ENCODE results near the gene MNDA.

Gene MNDA

DNA sequence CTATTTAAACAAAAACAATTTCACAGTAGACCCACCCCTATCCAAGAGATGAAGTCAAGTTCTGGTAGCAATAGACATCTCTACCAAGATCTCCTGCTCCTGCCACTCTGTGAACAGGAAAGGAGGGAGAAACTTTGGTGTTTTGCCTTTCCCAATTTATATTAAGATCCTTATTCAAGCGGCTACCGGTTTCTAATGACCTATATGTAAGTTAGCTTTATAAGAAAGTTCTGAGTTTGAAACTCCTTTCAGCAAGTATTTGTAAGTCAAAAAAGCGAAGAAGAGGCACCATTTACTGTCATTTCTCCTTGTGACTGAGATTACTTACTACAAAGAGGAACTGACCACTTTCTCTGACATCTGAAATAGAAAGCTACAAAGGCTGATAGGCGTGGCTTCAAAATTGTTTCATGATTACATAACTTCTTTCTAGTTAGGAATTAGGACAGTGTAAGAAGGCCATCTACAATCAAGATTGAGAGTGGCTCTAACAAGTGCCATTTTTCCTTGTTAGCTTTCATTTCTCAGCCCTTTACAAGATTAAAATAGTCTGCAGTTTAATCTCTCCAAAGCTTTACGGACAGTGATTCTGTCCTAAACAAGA, at the start of gene MNDA:
TSS of gene MNDA (plus strand) at position 448 of the 604 bp plus-strand sequence. CDS start 10,803 bp downstream, outside the sequence.
- no peak for DNase-seq (ENCODE audit: low read depth, low spot score)
- H3K4me3 ChIP-seq: no peak within 1 kb of the TSS
- H3K36me3 ChIP-seq (ENCODE audit: insufficient read depth, low read length): no peaks in the 10 kb centered on the region
- H3K9ac ChIP-seq (ENCODE audit: insufficient read length): no peak within 1 kb of the TSS
- H3K27ac ChIP-seq: no peak within 1 kb of the TSS
- H3K9me3 ChIP-seq (ENCODE audit: low read depth, low read length): no peaks in the 10 kb centered on the region
- no peak for TF ChIP-seq EZH2 (IDR thresholded peaks at IDR 0.05)
- TF ChIP-seq POLR2AphosphoS5 (IDR thresholded peaks at IDR 0.05; ENCODE audit: borderline replicate concordance, low read depth, low read length): no peak
- no peak for TF ChIP-seq FOXP2 (optimal IDR thresholded peaks at IDR 0.05; ENCODE audit: control extremely low read depth, extremely low read length, insufficient read depth)

GRCh38 chr1:158793604-158794003, 37.5 kb upstream of the MNDA start:
- no peak for TF ChIP-seq EZH2 (IDR thresholded peaks at IDR 0.05)
- Histone ChIP-seq H3K4me3 (no peak overlapping the region), H3K27ac (no peak overlapping the region), H3K9me3 (ENCODE audit: low read depth, low read length) (no peaks in the 10 kb centered on the region), H3K9ac (ENCODE audit: insufficient read length) (no peak overlapping the region), H3K36me3 (ENCODE audit: insufficient read depth, low read length) (no peaks in the 10 kb centered on the region)
- DNase-seq (ENCODE audit: low read depth, low spot score): no peak

DNA sequence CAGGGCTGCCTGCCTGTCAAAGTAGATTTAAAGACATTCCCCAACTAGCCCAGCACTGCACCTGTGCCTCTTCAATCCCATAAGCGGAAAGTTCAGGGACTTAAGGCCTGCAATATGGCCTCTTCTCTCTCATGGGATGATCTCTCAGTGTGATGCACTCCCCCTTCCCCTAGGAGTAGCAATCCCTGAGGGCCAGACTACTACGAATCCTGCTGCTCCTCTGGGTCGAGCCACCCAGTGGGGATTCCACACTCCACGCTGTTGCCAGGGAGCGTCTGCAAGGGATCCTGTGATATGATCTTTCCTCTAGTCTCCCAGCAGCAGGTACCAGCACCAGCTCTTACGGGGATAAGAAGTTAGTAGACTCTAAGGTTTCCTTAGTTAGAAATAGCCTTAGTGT, 36.9 kb upstream of the MNDA start:
- Histone ChIP-seq H3K9me3 (ENCODE audit: low read depth, low read length) (no peaks in the 10 kb centered on the region), H3K27ac (no peak overlapping the region), H3K36me3 (ENCODE audit: insufficient read depth, low read length) (no peaks in the 10 kb centered on the region), H3K9ac (ENCODE audit: insufficient read length) (no peak overlapping the region), H3K4me3 (no peak overlapping the region)
- TF ChIP-seq POLR2AphosphoS5 (IDR thresholded peaks at IDR 0.05; ENCODE audit: borderline replicate concordance, low read depth, low read length): no peak
- no peak for TF ChIP-seq EZH2 (IDR thresholded peaks at IDR 0.05)
- no peak for TF ChIP-seq FOXP2 (optimal IDR thresholded peaks at IDR 0.05; ENCODE audit: control extremely low read depth, extremely low read length, insufficient read depth)
- no peak for DNase-seq (ENCODE audit: low read depth, low spot score)

DNA sequence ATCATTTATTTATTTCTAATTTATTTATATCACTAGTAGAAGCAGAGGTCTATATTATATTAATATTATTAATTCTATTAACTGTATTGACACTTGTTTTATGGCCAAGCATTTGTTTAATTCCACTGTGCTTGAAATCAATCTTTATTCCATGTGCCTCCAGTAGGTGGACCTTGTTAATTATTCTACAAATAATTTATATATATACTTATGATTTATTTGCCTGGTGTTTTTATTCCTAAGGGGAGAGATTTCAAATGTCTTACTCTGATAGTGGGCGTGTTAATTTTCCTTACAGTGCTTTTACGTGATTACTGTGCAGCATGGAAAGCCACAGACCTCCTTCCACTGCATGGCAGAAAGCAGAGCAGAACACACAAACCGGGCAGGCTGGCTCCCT, 32.6 kb upstream of the MNDA start:
- no peak overlapping the region for H3K9ac ChIP-seq (ENCODE audit: insufficient read length)
- no peak for TF ChIP-seq FOXP2 (optimal IDR thresholded peaks at IDR 0.05; ENCODE audit: control extremely low read depth, extremely low read length, insufficient read depth)
- no peak for TF ChIP-seq EZH2 (IDR thresholded peaks at IDR 0.05)
- TF ChIP-seq POLR2AphosphoS5 (IDR thresholded peaks at IDR 0.05; ENCODE audit: borderline replicate concordance, low read depth, low read length): no peak

GRCh38 chr1:158799689-158800088, 31.5 kb upstream of the MNDA start:
- DNase-seq (ENCODE audit: low read depth, low spot score): no peak
- no peak overlapping the region for H3K4me3 ChIP-seq
- TF ChIP-seq EZH2 (IDR thresholded peaks at IDR 0.05): no peak
- TF ChIP-seq FOXP2 (optimal IDR thresholded peaks at IDR 0.05; ENCODE audit: control extremely low read depth, extremely low read length, insufficient read depth): no peak
- no peak for TF ChIP-seq POLR2AphosphoS5 (IDR thresholded peaks at IDR 0.05; ENCODE audit: borderline replicate concordance, low read depth, low read length)
- no peaks in the 10 kb centered on the region for H3K9me3 ChIP-seq (ENCODE audit: low read depth, low read length)
- H3K27ac ChIP-seq: no peak overlapping the region
- no peaks in the 10 kb centered on the region for H3K36me3 ChIP-seq (ENCODE audit: insufficient read depth, low read length)
- no peak overlapping the region for H3K9ac ChIP-seq (ENCODE audit: insufficient read length)

More for the DNA sequence above, 32.6 kb upstream of the MNDA start:
- no peak overlapping the region for H3K4me3 ChIP-seq
- no peaks in the 10 kb centered on the region for H3K36me3 ChIP-seq (ENCODE audit: insufficient read depth, low read length)
- no peak for DNase-seq (ENCODE audit: low read depth, low spot score)
- H3K9me3 ChIP-seq (ENCODE audit: low read depth, low read length): no peaks in the 10 kb centered on the region
- H3K27ac ChIP-seq: no peak overlapping the region

- no peak overlapping the region for H3K4me3 ChIP-seq
- H3K9me3 ChIP-seq (ENCODE audit: low read depth, low read length): no peaks in the 10 kb centered on the region
- no peak for DNase-seq (ENCODE audit: low read depth, low spot score)
- no peak for TF ChIP-seq FOXP2 (optimal IDR thresholded peaks at IDR 0.05; ENCODE audit: control extremely low read depth, extremely low read length, insufficient read depth)
- no peak for TF ChIP-seq EZH2 (IDR thresholded peaks at IDR 0.05)
- no peak for TF ChIP-seq POLR2AphosphoS5 (IDR thresholded peaks at IDR 0.05; ENCODE audit: borderline replicate concordance, low read depth, low read length)
- no peak overlapping the region for H3K27ac ChIP-seq
- H3K9ac ChIP-seq (ENCODE audit: insufficient read length): no peak overlapping the region
- H3K36me3 ChIP-seq (ENCODE audit: insufficient read depth, low read length): no peaks in the 10 kb centered on the region
These were observed 30.6 kb upstream of the MNDA start for GRCh38 chr1:158800526-158800925.

DNA sequence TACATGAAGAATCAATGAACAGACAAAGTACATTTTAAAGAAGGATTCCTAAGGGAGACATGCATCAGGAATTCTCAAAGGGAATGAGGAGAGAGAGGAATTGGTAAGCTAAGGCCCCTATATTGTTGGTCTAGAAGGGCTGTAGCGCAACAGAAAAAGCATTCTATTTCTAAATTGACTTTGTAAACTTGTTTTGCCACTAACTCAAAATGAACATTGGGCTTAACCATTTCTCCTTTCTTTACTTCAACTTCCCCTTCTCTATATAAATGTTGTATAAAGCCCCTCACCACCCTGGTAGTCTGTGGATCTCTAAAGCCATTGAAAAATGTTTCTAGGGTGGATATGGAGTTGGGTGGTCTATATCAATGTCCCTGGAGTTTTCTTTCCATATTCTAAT, 29.8 kb upstream of the MNDA start:
- Histone ChIP-seq H3K36me3 (ENCODE audit: insufficient read depth, low read length) (no peaks in the 10 kb centered on the region), H3K9me3 (ENCODE audit: low read depth, low read length) (no peaks in the 10 kb centered on the region), H3K4me3 (no peak overlapping the region), H3K27ac (no peak overlapping the region), H3K9ac (ENCODE audit: insufficient read length) (no peak overlapping the region)
- DNase-seq (ENCODE audit: low read depth, low spot score): no peak
- TF ChIP-seq EZH2 (IDR thresholded peaks at IDR 0.05) (no peak), FOXP2 (optimal IDR thresholded peaks at IDR 0.05; ENCODE audit: control extremely low read depth, extremely low read length, insufficient read depth) (no peak), POLR2AphosphoS5 (IDR thresholded peaks at IDR 0.05; ENCODE audit: borderline replicate concordance, low read depth, low read length) (no peak)

GRCh38 chr1:158803678-158804077, 27.5 kb upstream of the MNDA start:
- no peak overlapping the region for H3K27ac ChIP-seq
- no peak overlapping the region for H3K4me3 ChIP-seq
- TF ChIP-seq FOXP2 (optimal IDR thresholded peaks at IDR 0.05; ENCODE audit: control extremely low read depth, extremely low read length, insufficient read depth) (no peak), POLR2AphosphoS5 (IDR thresholded peaks at IDR 0.05; ENCODE audit: borderline replicate concordance, low read depth, low read length) (no peak), EZH2 (IDR thresholded peaks at IDR 0.05) (no peak)
- H3K9me3 ChIP-seq (ENCODE audit: low read depth, low read length): no peaks in the 10 kb centered on the region
- no peak for DNase-seq (ENCODE audit: low read depth, low spot score)
- H3K36me3 ChIP-seq (ENCODE audit: insufficient read depth, low read length): no peaks in the 10 kb centered on the region
- H3K9ac ChIP-seq (ENCODE audit: insufficient read length): no peak overlapping the region

- TF ChIP-seq FOXP2 (optimal IDR thresholded peaks at IDR 0.05; ENCODE audit: control extremely low read depth, extremely low read length, insufficient read depth): no peak
- no peak for TF ChIP-seq POLR2AphosphoS5 (IDR thresholded peaks at IDR 0.05; ENCODE audit: borderline replicate concordance, low read depth, low read length)
- TF ChIP-seq EZH2 (IDR thresholded peaks at IDR 0.05): no peak
- H3K4me3 ChIP-seq: no peak overlapping the region
- H3K9ac ChIP-seq (ENCODE audit: insufficient read length): no peak overlapping the region
- H3K9me3 ChIP-seq (ENCODE audit: low read depth, low read length): no peaks in the 10 kb centered on the region
- no peaks in the 10 kb centered on the region for H3K36me3 ChIP-seq (ENCODE audit: insufficient read depth, low read length)
- no peak overlapping the region for H3K27ac ChIP-seq
- no peak for DNase-seq (ENCODE audit: low read depth, low spot score)
These were observed 24.1 kb upstream of the MNDA start for GRCh38 chr1:158806916-158807536.

Data from SK-N-MC (cell line).